Suppressor macrophage treated with lipopolysaccharide for 1 hour (primary cell): ENCODE data around the gene MRPS23.
"Not testable (repeated sequence)": the region's sequence is repeated elsewhere in the genome, so short reads cannot be mapped to it uniquely, and the experiment has no call there.

Source experiments
- DNase-seq, 3 donors: peaks; one replicate each; pipeline ENCODE4 v3.0.0-alpha.2; 2020 to 2022

Gene MRPS23

GRCh38 chr17:57862694-57863667 is 13.1 kb upstream of the MRPS23 start:
- no peak for DNase-seq

- DNase-seq, result peak in 2 of 3 donors; percentile 24 to 53
These were observed 12.2 kb upstream of the MRPS23 start for GRCh38 chr17:57861790-57862693.

GRCh38 chr17:57861000-57861789 is 11.4 kb upstream of the MRPS23 start:
- peak; percentile 87 to 89 (median 89) for DNase-seq

- no peak for DNase-seq
These were observed 10.7 kb upstream of the MRPS23 start for GRCh38 chr17:57860414-57860999.

GRCh38 chr17:57859601-57860413 is 10.0 kb upstream of the MRPS23 start:
- no peak for DNase-seq

- DNase-seq, result no peak
These were observed 9.0 kb upstream of the MRPS23 start for GRCh38 chr17:57858838-57859237.

GRCh38 chr17:57856792-57857620 is 7.2 kb upstream of the MRPS23 start:
- DNase-seq, result no peak

- no peak for DNase-seq
These were observed 5.7 kb upstream of the MRPS23 start for GRCh38 chr17:57855391-57856035.

- DNase-seq, result no peak
These were observed 3.9 kb upstream of the MRPS23 start for GRCh38 chr17:57853695-57854094.

- DNase-seq, result no peak
These were observed 3.1 kb upstream of the MRPS23 start for GRCh38 chr17:57852955-57853328.

GRCh38 chr17:57852092-57852954 is 2.5 kb upstream of the MRPS23 start:
- DNase-seq, result no peak

GRCh38 chr17:57849163-57849873 is 526 bp downstream of the MRPS23 start:
- DNase-seq, result no peak

- not testable (repeated sequence) for DNase-seq
These were observed 3.5 kb downstream of the MRPS23 start for GRCh38 chr17:57846056-57846945.

GRCh38 chr17:57842280-57842679 is 7.6 kb downstream of the MRPS23 start:
- DNase-seq, result no peak

GRCh38 chr17:57839571-57839923 is 10.3 kb downstream of the MRPS23 start:
- DNase-seq, result no peak

GRCh38 chr17:57838857-57839570 is 10.8 kb downstream of the MRPS23 start:
- DNase-seq, result no peak

- no peak for DNase-seq
These were observed 11.4 kb downstream of the MRPS23 start for GRCh38 chr17:57838453-57838852.
